Measurements from ENCODE around the gene AFF3. TPM values are rescaled to one million over a fixed set of nuclear protein-coding genes. Genes with fewer than 3 reads are reported as not detected.

AFF3 gene
- total and polyA plus RNA-seq, 2 of the 8 experiments (the other 6 are each of a cell fraction or from before 2014, with no cell fraction given) = 0.27 to 3.0 TPM

- TF ChIP-seq CHD7 (IDR thresholded peaks at IDR 0.05; ENCODE audit: insufficient replicate concordance, low read length) (no peak), KDM4A (IDR thresholded peaks at IDR 0.05; ENCODE audit: low read depth, low read length, severe bottlenecking) (no peak), PHF8 (conservative IDR thresholded peaks at IDR 0.05; ENCODE audit: low read depth, low read length) (no peak), RFX5 (IDR thresholded peaks at IDR 0.05; ENCODE audit: borderline replicate concordance, low read depth, low read length) (no peak)
Measured at GRCh38 chr2:100039291-100039980, 103.0 kb downstream of the AFF3 start (continued).
